ENCODE measurements around the gene ACAD8. TPM values are rescaled to one million over a fixed set of nuclear protein-coding genes. Genes with fewer than 3 reads are reported as not detected.
A peak's percentile ranks its signal among the peaks of the same experiment; 100 is the strongest.

Gene ACAD8
- total and polyA plus RNA-seq, 10 of the 15 experiments (the other 5 are each of a cell fraction or from before 2014, with no cell fraction given) = 9.9 to 34.8 (median 22.2) TPM

DNA sequence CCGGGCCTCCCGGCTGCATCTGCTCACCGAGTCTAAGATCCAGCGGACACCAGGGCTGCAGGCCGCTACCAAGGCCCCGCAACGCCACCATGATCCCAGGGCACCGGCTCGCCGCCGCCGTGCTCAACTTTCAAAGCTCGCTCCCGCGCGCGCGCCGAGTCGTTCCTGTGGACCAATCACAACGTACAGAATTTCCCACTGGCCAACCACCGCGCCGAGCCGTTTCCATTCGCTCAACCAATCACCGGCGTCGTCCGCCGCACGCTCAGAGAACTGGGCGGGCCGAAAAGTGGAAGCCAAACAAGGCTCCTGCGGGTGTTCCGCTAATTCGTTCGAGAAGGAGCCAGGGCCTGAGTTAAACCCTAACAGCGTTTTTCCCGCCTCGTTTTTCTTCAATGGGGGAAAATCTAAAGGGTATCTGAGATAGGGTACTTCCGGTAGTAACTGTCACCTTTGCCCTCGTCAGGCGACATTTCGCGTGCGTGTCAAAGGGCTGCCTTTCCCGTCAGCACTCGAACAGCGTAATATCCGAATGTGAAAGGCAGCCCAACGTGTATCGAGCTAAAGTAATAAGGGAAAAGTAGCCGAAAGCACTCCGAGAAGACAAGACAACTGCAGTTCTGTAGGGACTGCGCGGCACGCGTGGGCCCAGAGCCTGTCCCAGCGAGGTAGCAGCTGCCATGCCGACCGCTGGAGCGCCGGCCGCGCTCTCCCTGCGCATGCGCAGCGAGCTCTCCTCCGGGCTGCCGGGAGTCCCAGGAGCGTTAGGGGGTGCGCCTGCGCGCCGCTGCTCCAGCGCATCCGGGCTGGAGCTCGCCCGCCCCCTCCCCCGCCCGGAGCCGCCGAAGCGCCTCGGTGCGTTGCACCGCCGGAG, 29.3 kb upstream of the ACAD8 start, which contains the start of the genes NCAPD3 and VPS26B (continued):
- TF ChIP-seq, protein P1, sequence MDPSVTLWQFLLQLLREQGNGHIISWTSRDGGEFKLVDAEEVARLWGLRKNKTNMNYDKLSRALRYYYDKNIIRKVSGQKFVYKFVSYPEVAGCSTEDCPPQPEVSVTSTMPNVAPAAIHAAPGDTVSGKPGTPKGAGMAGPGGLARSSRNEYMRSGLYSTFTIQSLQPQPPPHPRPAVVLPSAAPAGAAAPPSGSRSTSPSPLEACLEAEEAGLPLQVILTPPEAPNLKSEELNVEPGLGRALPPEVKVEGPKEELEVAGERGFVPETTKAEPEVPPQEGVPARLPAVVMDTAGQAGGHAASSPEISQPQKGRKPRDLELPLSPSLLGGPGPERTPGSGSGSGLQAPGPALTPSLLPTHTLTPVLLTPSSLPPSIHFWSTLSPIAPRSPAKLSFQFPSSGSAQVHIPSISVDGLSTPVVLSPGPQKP (IDR thresholded peaks at IDR 0.05; ENCODE audit: low read depth, low read length) = no peak; the same call in 1 of the 2 replicates
- TF ChIP-seq RELA (IDR thresholded peaks at IDR 0.05; ENCODE audit: borderline replicate concordance, partially characterized antibody) (no peak), RBBP5 (conservative IDR thresholded peaks at IDR 0.05) (no peak), DPF2 (IDR thresholded peaks at IDR 0.05) (no peak), TCF3 (IDR thresholded peaks at IDR 0.05; ENCODE audit: borderline replicate concordance, insufficient read depth, low read depth, low read length) (0 out of 2 replicates have a peak, but pooled peaks have one; percentile 12), BACH1 (IDR thresholded peaks at IDR 0.05; ENCODE audit: borderline replicate concordance) (no peak), CHD1 (IDR thresholded peaks at IDR 0.05; ENCODE audit: low read depth, low read length) (0 out of 2 replicates have a peak, but pooled peaks have one; percentile 48), CBFB (IDR thresholded peaks at IDR 0.05; ENCODE audit: low read depth) (no peak; the same call in 1 of the 2 replicates), POLR2A (IDR thresholded peaks at IDR 0.05; ENCODE audit: low read depth, low read length) (peak; percentile 86), BCLAF1 (IDR thresholded peaks at IDR 0.05) (no peak), WRNIP1 (IDR thresholded peaks at IDR 0.05; ENCODE audit: borderline replicate concordance, low read depth, low read length) (no peak), ZNF24 (IDR thresholded peaks at IDR 0.05) (no peak), ETV6 (conservative IDR thresholded peaks at IDR 0.05 in 1 of 2, IDR thresholded peaks at IDR 0.05 in 1 of 2; ENCODE audit: borderline replicate concordance in 1 of 2, low read depth in 1 of 2) (no peak), HDAC6 (IDR thresholded peaks at IDR 0.05; ENCODE audit: unreplicated experiment) (no peak), BMI1 (IDR thresholded peaks at IDR 0.05; ENCODE audit: borderline replicate concordance) (no peak), STAT3 (IDR thresholded peaks at IDR 0.05; ENCODE audit: low read depth, low read length) (no peak), SP1 (IDR thresholded peaks at IDR 0.05; ENCODE audit: low read depth, low read length) (peak; percentile 92), CHD2 (IDR thresholded peaks at IDR 0.05; ENCODE audit: borderline replicate concordance, low read depth, low read length) (peak; percentile 89), ZNF592 (IDR thresholded peaks at IDR 0.05) (no peak), POU2F2 (IDR thresholded peaks at IDR 0.05; ENCODE audit: borderline replicate concordance, low read depth, low read length) (no peak)

All from GM12878 (cell line).